ENCODE data around the gene CHMP6.

The CHMP6 gene

DNA sequence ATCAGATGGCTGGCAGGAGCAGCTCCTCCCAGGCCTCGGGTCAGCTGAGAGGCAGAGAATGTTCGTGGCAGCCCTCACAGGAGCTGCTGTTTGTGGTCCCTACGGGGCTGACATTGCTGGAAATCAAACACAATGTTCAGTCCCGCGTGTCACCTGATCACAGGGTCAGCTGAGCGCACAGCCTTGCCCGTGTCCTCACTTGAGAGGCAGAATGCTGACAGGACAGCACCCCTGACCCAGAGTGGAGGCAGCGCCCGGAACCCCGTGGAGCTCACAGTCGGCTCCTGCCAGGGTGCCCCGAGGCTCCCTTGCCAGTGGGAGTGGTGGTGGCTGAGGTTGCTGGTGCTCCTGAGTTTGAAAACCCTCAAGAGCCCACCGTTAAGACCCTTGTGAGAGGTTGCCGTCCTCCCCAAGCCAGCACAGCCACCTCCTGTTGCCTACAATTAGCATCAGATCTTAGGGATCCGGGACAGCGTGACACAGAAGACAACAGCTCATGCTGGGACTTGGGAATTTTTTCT is 3.6 kb upstream of the CHMP6 start:
- TF ChIP-seq, protein P1, sequence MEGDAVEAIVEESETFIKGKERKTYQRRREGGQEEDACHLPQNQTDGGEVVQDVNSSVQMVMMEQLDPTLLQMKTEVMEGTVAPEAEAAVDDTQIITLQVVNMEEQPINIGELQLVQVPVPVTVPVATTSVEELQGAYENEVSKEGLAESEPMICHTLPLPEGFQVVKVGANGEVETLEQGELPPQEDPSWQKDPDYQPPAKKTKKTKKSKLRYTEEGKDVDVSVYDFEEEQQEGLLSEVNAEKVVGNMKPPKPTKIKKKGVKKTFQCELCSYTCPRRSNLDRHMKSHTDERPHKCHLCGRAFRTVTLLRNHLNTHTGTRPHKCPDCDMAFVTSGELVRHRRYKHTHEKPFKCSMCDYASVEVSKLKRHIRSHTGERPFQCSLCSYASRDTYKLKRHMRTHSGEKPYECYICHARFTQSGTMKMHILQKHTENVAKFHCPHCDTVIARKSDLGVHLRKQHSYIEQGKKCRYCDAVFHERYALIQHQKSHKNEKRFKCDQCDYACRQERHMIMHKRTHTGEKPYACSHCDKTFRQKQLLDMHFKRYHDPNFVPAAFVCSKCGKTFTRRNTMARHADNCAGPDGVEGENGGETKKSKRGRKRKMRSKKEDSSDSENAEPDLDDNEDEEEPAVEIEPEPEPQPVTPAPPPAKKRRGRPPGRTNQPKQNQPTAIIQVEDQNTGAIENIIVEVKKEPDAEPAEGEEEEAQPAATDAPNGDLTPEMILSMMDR (IDR thresholded peaks at IDR 0.05; ENCODE audit: insufficient read depth, low read depth, low read length, missing control alignments) = no peak
- no peak for DNase-seq (ENCODE audit: low read depth)
- no peak overlapping the region for H3K4me3 ChIP-seq (ENCODE audit: low read depth, low read length)

DNA sequence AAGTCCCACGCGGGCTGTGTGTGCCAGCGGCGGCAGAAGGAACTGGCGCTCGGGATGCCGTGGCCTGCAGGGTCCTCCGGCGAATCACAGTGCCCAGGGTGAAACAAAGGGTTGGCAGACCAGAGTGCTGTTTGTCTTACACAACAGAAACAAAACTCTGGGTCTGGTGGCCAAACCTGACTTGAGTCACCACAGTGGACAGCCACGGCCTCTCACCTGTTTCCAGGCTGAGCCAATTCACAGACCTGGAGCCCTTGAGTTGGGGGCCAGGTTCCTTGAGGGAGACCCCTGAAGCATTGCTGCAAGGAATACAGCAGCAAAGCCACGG is 2.1 kb upstream of the CHMP6 start:
- DNase-seq (ENCODE audit: low read depth) = no peak
- H3K4me3 ChIP-seq (ENCODE audit: low read depth, low read length) = no peak overlapping the region
- TF ChIP-seq, protein P1 (IDR thresholded peaks at IDR 0.05; ENCODE audit: insufficient read depth, low read depth, low read length, missing control alignments) = no peak

DNA sequence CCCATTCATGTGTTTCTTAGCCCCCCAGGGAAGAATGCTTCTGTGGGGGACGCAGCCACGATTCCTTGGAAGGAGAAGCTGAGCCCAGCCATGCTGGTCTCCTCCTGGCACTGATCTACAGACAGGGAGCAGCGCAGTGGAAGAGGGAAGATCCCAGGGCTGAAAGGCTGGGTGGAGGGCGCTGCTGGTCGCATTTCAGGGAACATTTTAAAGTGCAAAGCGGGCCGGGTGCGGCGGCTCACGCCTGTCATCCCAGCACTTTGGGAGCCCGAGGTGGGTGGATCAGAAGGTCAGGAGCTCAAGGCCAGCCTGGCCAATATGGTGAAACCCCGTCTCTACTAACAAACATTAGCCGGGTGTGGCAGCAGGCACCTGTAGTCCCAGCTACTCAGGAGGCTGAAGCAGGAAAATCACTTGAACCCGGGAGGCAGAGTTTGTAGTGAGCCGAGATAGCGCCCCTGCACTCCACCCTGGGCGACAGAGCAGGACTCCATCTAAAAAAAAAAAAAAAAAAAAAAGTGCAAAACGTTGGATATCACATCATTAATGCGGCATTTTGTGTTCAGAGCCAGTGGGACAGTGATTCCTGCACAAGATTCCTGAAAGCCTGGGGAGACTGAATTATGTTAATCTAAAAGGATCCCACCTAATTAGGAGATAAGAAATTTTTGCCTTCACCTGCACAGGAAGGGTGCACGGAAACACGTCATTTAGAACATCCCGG is 558 bp upstream of the CHMP6 start:
- TF ChIP-seq, protein P1 (IDR thresholded peaks at IDR 0.05; ENCODE audit: insufficient read depth, low read depth, low read length, missing control alignments) = no peak
- DNase-seq (ENCODE audit: low read depth) = no peak
- H3K4me3 ChIP-seq (ENCODE audit: low read depth, low read length) = peak overlapping the region; percentile 66

DNA sequence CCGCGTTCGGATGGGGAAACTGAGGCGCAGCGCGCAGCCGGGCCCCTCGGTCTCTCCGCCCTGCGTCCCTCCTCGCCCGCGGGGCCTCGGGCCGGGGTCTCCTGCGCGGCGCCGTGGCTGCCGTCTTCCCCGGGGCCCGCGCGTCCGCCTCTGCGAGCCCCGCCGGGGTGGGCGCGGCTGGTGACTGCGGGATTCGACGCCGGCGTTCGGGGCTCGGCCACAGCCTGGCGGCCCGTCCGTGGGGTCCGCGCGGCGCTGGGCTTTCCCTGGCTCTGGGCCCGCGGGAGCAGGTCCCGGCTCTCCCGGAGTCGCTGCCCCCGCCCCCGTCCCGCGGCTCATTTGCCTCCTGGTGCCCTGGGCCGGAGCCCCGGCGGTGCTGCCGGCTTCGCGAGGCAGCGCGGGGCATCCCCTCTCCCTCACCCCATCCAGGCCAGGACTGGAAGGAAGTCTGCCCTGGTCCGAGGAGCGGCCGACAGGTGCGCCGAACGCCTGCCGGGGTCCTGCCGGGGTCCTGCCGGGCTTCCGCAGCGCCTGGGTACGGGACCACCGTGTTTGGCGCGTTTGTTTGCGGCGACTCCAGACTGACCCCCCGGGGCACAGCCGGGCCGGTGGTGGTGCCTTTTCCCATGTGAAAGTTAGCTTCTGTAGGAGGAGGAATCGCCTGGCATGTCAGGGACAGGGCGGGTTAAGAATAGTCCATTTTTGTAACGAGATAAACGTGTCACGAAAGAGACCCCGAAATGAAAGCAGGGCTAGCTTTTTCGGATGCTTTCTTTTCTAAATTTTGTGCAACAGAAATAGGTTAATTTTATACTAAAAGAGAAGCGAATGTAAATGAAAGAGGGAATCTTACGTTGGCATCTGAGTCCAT is 671 bp downstream of the CHMP6 start:
- no peak for DNase-seq (ENCODE audit: low read depth)
- peak overlapping the region; percentile 66 for H3K4me3 ChIP-seq (ENCODE audit: low read depth, low read length)
- TF ChIP-seq, protein P1 (IDR thresholded peaks at IDR 0.05; ENCODE audit: insufficient read depth, low read depth, low read length, missing control alignments) = no peak

DNA sequence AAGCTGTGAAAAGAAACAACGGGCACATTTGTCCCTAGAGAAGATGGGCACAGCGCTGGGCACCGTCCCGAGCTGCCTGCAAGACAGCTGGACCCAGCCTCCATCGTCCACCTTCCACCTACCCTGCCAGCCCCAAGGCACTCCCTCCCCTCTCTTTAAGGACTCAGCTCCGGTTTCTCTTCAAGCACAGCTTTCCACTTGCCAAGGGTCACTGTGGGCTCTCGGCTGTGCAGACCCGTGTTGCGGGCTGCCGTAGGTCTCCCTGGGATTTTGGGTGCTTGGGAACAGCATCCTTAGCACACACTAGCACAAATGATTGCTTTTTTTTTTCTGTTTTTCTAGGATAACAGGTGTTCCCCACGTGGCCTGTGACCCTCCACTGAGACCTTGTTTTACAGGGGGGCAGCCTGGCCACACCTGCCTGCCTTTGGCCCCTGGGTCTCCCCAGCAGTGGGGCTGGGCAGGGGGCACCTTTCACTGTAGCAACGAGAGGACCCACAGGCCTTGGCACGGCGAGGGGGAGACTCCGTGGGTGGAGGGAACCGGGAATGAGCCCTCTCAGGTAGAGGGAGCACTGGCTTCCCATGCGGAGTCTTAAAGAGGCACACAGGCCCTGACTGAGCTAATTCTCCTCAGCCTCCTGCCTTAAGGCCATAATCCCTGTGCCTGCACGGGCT is 1.4 kb downstream of the CHMP6 start:
- TF ChIP-seq, protein P1 (IDR thresholded peaks at IDR 0.05; ENCODE audit: insufficient read depth, low read depth, low read length, missing control alignments) = no peak
- peak overlapping the region; percentile 66 for H3K4me3 ChIP-seq (ENCODE audit: low read depth, low read length)
- no peak for DNase-seq (ENCODE audit: low read depth)

DNA sequence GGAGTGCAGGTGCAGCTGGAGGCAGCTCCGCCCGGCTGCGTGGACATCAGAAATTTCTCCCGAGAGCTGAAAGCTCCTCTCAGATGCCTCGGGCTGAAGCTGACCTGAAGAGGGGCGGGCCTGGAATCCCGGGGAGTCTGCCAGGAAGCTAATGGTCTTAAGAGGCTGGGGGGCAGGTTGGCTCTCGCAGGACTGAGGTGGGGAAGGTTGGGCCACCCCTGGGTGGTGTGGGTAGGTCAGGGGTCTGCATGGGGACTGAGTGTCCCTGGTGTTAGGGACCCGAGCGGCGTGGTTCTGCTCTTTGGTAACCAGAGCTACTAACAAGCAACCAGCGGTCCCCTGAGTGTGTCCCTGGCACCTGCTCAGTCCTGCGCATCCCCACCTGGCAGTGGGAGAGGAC is 3.5 kb downstream of the CHMP6 start:
- no peak for DNase-seq (ENCODE audit: low read depth)
- TF ChIP-seq, protein P1 (IDR thresholded peaks at IDR 0.05; ENCODE audit: insufficient read depth, low read depth, low read length, missing control alignments) = no peak
- H3K4me3 ChIP-seq (ENCODE audit: low read depth, low read length) = no peak overlapping the region
